ENCODE results near the gene SNX21. TPM values are rescaled to one million over a fixed set of nuclear protein-coding genes. Genes with fewer than 3 reads are reported as not detected.

SNX21 gene
- total and polyA plus RNA-seq, 9 of the 15 experiments (the other 6 are each of a cell fraction or from before 2014, with no cell fraction given): 0.10 to 1.2 (median 0.42) TPM

DNA sequence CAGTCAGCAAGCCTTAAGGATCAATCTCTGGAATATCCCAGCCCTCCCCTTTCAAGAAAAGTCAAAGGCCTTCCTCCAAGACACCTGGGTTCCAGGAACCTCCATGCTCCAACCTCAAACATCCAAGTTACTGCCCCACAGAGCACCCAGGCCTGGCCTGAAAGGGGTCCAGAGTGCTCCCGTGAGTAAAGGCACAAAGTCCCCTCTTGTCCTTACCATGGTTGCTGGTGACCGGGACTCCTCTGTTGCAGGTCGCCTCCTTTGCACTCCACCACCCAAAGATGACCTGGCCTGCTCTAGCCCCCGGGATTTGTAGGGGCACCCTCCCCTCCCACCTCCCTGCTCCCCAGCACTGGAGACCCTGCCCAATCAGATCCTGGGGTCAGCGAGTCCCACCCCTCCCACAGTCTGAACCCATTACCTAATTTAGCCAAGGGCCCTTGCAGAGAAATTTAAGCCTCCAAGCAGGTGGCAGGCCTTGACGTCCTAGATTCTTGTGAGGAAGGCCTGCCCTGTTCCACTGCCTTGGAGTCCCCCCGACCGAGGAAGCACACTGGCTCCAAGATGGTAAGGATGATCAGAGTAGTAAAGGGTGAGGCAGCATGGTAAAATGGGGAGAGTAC is 6.5 kb upstream of the SNX21 start, which contains the start of gene TNNC2 (continued):
- TF ChIP-seq FOSL1 (tag; conservative IDR thresholded peaks at IDR 0.05) (no peak), MYNN (IDR thresholded peaks at IDR 0.05) (no peak), MYNN (CRISPR knock-in tag; IDR thresholded peaks at IDR 0.05) (no peak), POLR2B (IDR thresholded peaks at IDR 0.05; ENCODE audit: low read depth, partially characterized antibody) (no peak), ZNF224 (CRISPR knock-in tag; IDR thresholded peaks at IDR 0.05) (no peak), U2AF2 (optimal IDR thresholded peaks at IDR 0.05; ENCODE audit: low read depth, low read length) (no peak), KAT7 (CRISPR knock-in tag; IDR thresholded peaks at IDR 0.05; ENCODE audit: borderline replicate concordance) (no peak), POLR2AphosphoS2 (IDR thresholded peaks at IDR 0.05; ENCODE audit: low read length) (no peak)
- TF ChIP-seq, protein P1, sequence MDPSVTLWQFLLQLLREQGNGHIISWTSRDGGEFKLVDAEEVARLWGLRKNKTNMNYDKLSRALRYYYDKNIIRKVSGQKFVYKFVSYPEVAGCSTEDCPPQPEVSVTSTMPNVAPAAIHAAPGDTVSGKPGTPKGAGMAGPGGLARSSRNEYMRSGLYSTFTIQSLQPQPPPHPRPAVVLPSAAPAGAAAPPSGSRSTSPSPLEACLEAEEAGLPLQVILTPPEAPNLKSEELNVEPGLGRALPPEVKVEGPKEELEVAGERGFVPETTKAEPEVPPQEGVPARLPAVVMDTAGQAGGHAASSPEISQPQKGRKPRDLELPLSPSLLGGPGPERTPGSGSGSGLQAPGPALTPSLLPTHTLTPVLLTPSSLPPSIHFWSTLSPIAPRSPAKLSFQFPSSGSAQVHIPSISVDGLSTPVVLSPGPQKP (CRISPR knock-in tag; IDR thresholded peaks at IDR 0.05): no peak
- TF ChIP-seq, protein P2, sequence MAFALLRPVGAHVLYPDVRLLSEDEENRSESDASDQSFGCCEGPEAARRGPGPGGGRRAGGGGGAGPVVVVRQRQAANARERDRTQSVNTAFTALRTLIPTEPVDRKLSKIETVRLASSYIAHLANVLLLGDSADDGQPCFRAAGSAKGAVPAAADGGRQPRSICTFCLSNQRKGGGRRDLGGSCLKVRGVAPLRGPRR (CRISPR knock-in tag; IDR thresholded peaks at IDR 0.05): no peak

- POLR2A ChIA-PET: interaction anchor here (0.6 to 1.2 kb wide), 3 partner anchors 51 to 66 kb away, joined by 3 to 5 read pairs (median 4); no protein-coding TSS in a partner anchor
- CTCF ChIA-PET (ENCODE audit: low intra/inter-chr PET ratio): no interaction called here
- FAIRE-seq (no peak), DNase-seq (ENCODE audit: extremely low read depth in 1 of 4, low spot score in 3 of 4) (no peak), ATAC-seq (no peak)
- intact Hi-C loops (cut with micrococcal nuclease) (no loop called here), in situ Hi-C loops (cut with MboI) (no loop called here)
- H3K27ac ChIP-seq (ENCODE audit: extremely low read depth, low read depth, low read length): no peak overlapping the region
- no peak overlapping the region for H3K4me2 ChIP-seq (ENCODE audit: insufficient read depth, low read length)
- no peaks in the 10 kb centered on the region for H3K9me1 ChIP-seq (ENCODE audit: control insufficient read depth, insufficient read depth, low read length)
- peaks cover 0 to 4% of the 10 kb centered on the region in 2 experiments; a peak in 1 of 5 replicates for H3K27me3 ChIP-seq (ENCODE audit: control insufficient read depth in 2 of 2, insufficient read depth in 2 of 2, low read length in 2 of 2)
- H3K4me1 ChIP-seq (replicated peaks in 1 of 2; ENCODE audit: control insufficient read depth in 2 of 2, insufficient read depth in 2 of 2, low read length in 2 of 2): peaks cover 19 to 29% of the 10 kb centered on the region in 2 experiments; a peak in 4 of 5 replicates
- no peak for TF ChIP-seq ZNF76 (CRISPR knock-in tag; IDR thresholded peaks at IDR 0.05; ENCODE audit: borderline replicate concordance)
- no peak for TF ChIP-seq BCLAF1 (IDR thresholded peaks at IDR 0.05; ENCODE audit: borderline replicate concordance in 1 of 2, control insufficient read depth in 1 of 2, low read depth in 2 of 2, low read length in 1 of 2)
- TF ChIP-seq SIX5 (IDR thresholded peaks at IDR 0.05; ENCODE audit: borderline replicate concordance in 1 of 2, insufficient read depth in 1 of 2, low read depth in 1 of 2, low read length in 2 of 2): no peak
- no peak for TF ChIP-seq SRF (CRISPR knock-in tag; IDR thresholded peaks at IDR 0.05)
- TF ChIP-seq WHSC1 (IDR thresholded peaks at IDR 0.05; ENCODE audit: low read length): no peak
- H3K9me3 ChIP-seq (replicated peaks; ENCODE audit: control insufficient read depth, insufficient read depth, low read depth, low read length): no peaks in the 10 kb centered on the region
- WGBS (ENCODE audit: insufficient coverage, low coverage, missing lambda C conversion rate): 43% methylated on average over 6 of the region's 6 CpGs
- BruUV-seq (replicated peaks): no TSS peak
- no peak overlapping the region for H3K9ac ChIP-seq (ENCODE audit: insufficient read depth in 1 of 2, low read depth in 2 of 2, low read length in 2 of 2)
- no peaks in the 10 kb centered on the region for H3K36me3 ChIP-seq (ENCODE audit: control insufficient read depth, insufficient read depth, low read length)
- H4K20me1 ChIP-seq (replicated peaks; ENCODE audit: control insufficient read depth, insufficient read depth, low read length): no peaks in the 10 kb centered on the region
- no peaks in the 10 kb centered on the region for H3K79me2 ChIP-seq (ENCODE audit: control insufficient read depth, insufficient read depth, low read length)
- no peak overlapping the region for H3K4me3 ChIP-seq
- H2AFZ ChIP-seq (ENCODE audit: low read depth, low read length): no peak overlapping the region
Measured at GRCh38 chr20:45827712-45828111, 5.9 kb upstream of the SNX21 start.
